H1 (cell line): ENCODE data around the gene TBC1D3B. TPM values are rescaled to one million over a fixed set of nuclear protein-coding genes. Genes with fewer than 3 reads are reported as not detected.

Experiments
- HDAC2 ChIP-seq, 2 experiments: fragments of 300-600 bp in 1 of 2; sonication (generic) in 1 of 2; IDR thresholded peaks; 2 replicates each; pipeline ENCODE4 v1.6.1; 2011 to 2012; ENCODE audit warnings: low read depth in 2 of 2, low read length in 2 of 2, mild to moderate bottlenecking in 2 of 2, moderate library complexity in 2 of 2, borderline replicate concordance in 1 of 2, inconsistent platforms in 1 of 2
- SIN3A ChIP-seq, 2 experiments: IDR thresholded peaks in 1 of 2; conservative IDR thresholded peaks in 1 of 2; 2 replicates each; pipeline ENCODE4 v1.6.1; 2011 to 2012; ENCODE audit warnings: low read length in 2 of 2, improper control_type of control experiment in 1 of 2, low read depth in 1 of 2, mild to moderate bottlenecking in 1 of 2
- SIRT6 ChIP-seq: IDR thresholded peaks from one replicate; pipeline ENCODE4 v1.7.1; 2012; ENCODE audit warnings: low read length, inconsistent platforms
- SP1 ChIP-seq: IDR thresholded peaks from 2 replicates; pipeline ENCODE4 v1.6.1; 2011; ENCODE audit warnings: low read depth, low read length
- SP2 ChIP-seq: IDR thresholded peaks from 2 replicates; pipeline ENCODE4 v1.6.1; 2012; ENCODE audit warnings: mild to moderate bottlenecking, low read length, inconsistent platforms
- TEAD4 ChIP-seq: IDR thresholded peaks from 2 replicates; pipeline ENCODE4 v1.6.1; 2012; ENCODE audit warnings: low read depth, low read length, inconsistent platforms, mixed read lengths
- YY1 ChIP-seq: IDR thresholded peaks from 2 replicates; pipeline ENCODE4 v1.6.1; 2011; ENCODE audit warnings: low read depth, mild to moderate bottlenecking, low read length
- polyA plus RNA-seq, 7 experiments: library from polyadenylated mRNA; depleted of rRNA in 3 of 7; stranded (reverse) in 5 of 7; unstranded in 2 of 7; fragments of >200 nt in 5 of 7; fragments of 200-250 nt in 2 of 7; gene quantifications; 1 replicate in 5 of 7; 2 replicates in 1 of 7; 4 replicates in 1 of 7; pipeline versions ENCODE4 v1.2.1 to v1.2.3, GENCODE V29; 2011 to 2013; ENCODE audit warnings: missing spikeins in 2 of 7, mixed read lengths in 2 of 7
- total RNA-seq: library from RNA; stranded (reverse); fragmentation: NEBNext Ultra II Directional; extraction: Animal tissue kit (Norgen Biotek cat#: 25700); gene quantifications from 2 replicates; pipeline ENCODE4 v1.2.1, GENCODE V29; 2021
- TF ChIP-seq, protein P1 (sequence below): fragments of 300-600 bp; sonication (generic); IDR thresholded peaks from 2 replicates; pipeline ENCODE4 v1.7.1; 2012; ENCODE audit warnings: low read length, moderate library complexity, mild to moderate bottlenecking, inconsistent platforms; ENCODE audit not compliant: insufficient replicate concordance
- TF ChIP-seq, protein P2 (sequence below): IDR thresholded peaks from 2 replicates; pipeline ENCODE4 v1.6.1; 2011; ENCODE audit warnings: low read length, improper control_type of control experiment
- TF ChIP-seq, protein P3 (sequence below): IDR thresholded peaks from 2 replicates; pipeline ENCODE4 v1.6.1; 2012; ENCODE audit warnings: inconsistent platforms

The TBC1D3B gene
- total and polyA plus RNA-seq, 2 of the 8 experiments (the other 6 are each of a cell fraction or from before 2014, with no cell fraction given): 0.54 to 6.2 TPM

DNA sequence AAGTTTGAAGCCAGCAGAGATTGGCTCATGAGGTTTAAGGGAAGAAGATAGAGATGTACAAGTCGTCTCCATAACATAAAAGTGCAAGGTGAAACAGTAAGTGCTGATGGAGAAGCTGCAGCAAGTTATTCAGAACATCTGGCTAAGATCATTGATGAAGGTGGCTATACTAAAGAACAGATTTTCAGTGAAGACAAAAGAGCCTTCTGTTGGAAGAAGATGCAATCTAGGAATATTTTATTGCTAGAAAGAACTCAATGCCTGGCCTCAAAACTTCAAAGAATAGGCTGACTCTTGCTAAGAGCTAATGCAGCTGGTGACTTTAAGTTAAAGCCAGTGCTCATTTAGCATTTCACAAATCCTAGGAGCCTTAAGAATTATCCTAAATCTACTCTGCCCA lies 46.8 kb downstream of the TBC1D3B start (continued):
- TF ChIP-seq, protein P1, sequence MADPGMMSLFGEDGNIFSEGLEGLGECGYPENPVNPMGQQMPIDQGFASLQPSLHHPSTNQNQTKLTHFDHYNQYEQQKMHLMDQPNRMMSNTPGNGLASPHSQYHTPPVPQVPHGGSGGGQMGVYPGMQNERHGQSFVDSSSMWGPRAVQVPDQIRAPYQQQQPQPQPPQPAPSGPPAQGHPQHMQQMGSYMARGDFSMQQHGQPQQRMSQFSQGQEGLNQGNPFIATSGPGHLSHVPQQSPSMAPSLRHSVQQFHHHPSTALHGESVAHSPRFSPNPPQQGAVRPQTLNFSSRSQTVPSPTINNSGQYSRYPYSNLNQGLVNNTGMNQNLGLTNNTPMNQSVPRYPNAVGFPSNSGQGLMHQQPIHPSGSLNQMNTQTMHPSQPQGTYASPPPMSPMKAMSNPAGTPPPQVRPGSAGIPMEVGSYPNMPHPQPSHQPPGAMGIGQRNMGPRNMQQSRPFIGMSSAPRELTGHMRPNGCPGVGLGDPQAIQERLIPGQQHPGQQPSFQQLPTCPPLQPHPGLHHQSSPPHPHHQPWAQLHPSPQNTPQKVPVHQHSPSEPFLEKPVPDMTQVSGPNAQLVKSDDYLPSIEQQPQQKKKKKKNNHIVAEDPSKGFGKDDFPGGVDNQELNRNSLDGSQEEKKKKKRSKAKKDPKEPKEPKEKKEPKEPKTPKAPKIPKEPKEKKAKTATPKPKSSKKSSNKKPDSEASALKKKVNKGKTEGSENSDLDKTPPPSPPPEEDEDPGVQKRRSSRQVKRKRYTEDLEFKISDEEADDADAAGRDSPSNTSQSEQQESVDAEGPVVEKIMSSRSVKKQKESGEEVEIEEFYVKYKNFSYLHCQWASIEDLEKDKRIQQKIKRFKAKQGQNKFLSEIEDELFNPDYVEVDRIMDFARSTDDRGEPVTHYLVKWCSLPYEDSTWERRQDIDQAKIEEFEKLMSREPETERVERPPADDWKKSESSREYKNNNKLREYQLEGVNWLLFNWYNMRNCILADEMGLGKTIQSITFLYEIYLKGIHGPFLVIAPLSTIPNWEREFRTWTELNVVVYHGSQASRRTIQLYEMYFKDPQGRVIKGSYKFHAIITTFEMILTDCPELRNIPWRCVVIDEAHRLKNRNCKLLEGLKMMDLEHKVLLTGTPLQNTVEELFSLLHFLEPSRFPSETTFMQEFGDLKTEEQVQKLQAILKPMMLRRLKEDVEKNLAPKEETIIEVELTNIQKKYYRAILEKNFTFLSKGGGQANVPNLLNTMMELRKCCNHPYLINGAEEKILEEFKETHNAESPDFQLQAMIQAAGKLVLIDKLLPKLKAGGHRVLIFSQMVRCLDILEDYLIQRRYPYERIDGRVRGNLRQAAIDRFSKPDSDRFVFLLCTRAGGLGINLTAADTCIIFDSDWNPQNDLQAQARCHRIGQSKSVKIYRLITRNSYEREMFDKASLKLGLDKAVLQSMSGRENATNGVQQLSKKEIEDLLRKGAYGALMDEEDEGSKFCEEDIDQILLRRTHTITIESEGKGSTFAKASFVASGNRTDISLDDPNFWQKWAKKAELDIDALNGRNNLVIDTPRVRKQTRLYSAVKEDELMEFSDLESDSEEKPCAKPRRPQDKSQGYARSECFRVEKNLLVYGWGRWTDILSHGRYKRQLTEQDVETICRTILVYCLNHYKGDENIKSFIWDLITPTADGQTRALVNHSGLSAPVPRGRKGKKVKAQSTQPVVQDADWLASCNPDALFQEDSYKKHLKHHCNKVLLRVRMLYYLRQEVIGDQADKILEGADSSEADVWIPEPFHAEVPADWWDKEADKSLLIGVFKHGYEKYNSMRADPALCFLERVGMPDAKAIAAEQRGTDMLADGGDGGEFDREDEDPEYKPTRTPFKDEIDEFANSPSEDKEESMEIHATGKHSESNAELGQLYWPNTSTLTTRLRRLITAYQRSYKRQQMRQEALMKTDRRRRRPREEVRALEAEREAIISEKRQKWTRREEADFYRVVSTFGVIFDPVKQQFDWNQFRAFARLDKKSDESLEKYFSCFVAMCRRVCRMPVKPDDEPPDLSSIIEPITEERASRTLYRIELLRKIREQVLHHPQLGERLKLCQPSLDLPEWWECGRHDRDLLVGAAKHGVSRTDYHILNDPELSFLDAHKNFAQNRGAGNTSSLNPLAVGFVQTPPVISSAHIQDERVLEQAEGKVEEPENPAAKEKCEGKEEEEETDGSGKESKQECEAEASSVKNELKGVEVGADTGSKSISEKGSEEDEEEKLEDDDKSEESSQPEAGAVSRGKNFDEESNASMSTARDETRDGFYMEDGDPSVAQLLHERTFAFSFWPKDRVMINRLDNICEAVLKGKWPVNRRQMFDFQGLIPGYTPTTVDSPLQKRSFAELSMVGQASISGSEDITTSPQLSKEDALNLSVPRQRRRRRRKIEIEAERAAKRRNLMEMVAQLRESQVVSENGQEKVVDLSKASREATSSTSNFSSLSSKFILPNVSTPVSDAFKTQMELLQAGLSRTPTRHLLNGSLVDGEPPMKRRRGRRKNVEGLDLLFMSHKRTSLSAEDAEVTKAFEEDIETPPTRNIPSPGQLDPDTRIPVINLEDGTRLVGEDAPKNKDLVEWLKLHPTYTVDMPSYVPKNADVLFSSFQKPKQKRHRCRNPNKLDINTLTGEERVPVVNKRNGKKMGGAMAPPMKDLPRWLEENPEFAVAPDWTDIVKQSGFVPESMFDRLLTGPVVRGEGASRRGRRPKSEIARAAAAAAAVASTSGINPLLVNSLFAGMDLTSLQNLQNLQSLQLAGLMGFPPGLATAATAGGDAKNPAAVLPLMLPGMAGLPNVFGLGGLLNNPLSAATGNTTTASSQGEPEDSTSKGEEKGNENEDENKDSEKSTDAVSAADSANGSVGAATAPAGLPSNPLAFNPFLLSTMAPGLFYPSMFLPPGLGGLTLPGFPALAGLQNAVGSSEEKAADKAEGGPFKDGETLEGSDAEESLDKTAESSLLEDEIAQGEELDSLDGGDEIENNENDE: no peak
- no peak for TF ChIP-seq YY1
- TF ChIP-seq, protein P2, sequence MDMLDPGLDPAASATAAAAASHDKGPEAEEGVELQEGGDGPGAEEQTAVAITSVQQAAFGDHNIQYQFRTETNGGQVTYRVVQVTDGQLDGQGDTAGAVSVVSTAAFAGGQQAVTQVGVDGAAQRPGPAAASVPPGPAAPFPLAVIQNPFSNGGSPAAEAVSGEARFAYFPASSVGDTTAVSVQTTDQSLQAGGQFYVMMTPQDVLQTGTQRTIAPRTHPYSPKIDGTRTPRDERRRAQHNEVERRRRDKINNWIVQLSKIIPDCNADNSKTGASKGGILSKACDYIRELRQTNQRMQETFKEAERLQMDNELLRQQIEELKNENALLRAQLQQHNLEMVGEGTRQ: no peak
- no peak for TF ChIP-seq SP1
- no peak for TF ChIP-seq SP2
- no peak for TF ChIP-seq TEAD4
- no peak for TF ChIP-seq SIRT6
- no peak for TF ChIP-seq HDAC2 (IDR thresholded peaks at IDR 0.05; ENCODE audit: borderline replicate concordance in 1 of 2, low read depth in 2 of 2, low read length in 2 of 2)
- TF ChIP-seq, protein P3, sequence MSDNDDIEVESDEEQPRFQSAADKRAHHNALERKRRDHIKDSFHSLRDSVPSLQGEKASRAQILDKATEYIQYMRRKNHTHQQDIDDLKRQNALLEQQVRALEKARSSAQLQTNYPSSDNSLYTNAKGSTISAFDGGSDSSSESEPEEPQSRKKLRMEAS: no peak
- TF ChIP-seq SIN3A (conservative IDR thresholded peaks at IDR 0.05 in 1 of 2, IDR thresholded peaks at IDR 0.05 in 1 of 2; ENCODE audit: low read depth in 1 of 2, low read length in 2 of 2): no peak
